SK-N-MC (cell line): ENCODE results near the gene TNRC6C.

Source experiments
- EZH2 ChIP-seq: fragments of 200-600 bp; sonication (generic); IDR thresholded peaks from one replicate; pipeline ENCODE4 v1.6.1; 2017; ENCODE audit warnings: antibody characterized with exemption
- FOXP2 ChIP-seq: optimal IDR thresholded peaks from 2 replicates; pipeline ENCODE3; 2011; ENCODE audit warnings: mild to moderate bottlenecking, moderate library complexity; ENCODE audit not compliant: insufficient read depth; ENCODE audit errors: extremely low read length, control extremely low read depth
- POLR2AphosphoS5 ChIP-seq: IDR thresholded peaks from 2 replicates; pipeline ENCODE4 v1.6.1; 2012; ENCODE audit warnings: mild to moderate bottlenecking, low read depth, low read length, borderline replicate concordance

DNA sequence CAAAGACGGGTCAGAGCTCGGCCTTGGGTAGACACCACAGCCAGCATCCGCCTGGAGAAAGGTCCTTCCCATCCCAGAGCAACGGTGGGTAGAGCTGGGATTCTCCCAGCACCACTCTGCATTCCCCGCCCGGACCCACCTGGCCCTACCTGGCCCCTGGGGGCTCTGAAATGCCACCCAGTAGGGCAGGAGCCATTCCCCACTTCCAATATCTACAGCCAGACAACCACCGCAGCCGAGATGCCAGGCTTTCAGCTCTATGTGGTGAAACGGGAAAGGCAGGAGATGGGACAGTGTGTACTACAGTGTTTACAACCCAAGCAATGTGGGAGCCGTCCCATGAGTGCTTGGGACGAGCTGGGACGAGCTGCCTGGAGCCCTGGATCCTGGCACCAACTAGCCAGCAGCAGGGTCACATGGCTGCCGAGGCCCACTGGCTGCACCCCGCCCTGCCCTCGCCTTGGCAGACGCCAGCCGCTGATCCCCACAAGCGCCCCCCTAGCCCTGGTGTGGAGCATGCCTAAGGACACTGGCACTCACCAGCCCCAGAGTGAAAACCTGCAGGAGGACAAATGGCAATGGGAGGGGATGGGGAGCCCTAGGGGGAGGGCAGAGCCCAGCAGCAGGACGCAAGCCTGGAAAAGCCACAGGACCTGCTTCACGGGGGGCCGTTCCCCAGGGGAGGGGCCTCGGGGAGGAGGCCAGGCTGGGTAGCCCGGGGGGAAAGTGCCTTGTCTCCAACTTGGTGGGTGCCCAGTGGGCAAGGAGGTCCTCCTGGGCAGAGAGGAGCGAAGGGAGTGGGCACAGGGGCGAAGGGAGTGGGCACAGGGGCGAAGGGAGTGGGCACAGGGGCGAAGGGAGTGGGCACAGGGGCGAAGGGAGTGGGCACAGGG is 156.6 kb downstream of the TNRC6C start:
- TF ChIP-seq EZH2 (no peak), POLR2AphosphoS5 (no peak), FOXP2 (no peak)
